HG03520 (cell line): ENCODE results near the gene HS1BP3.

ENCODE experiments used
- ATAC-seq: cut with Tn5 transposase; IDR thresholded peaks from one replicate; pipeline ENCODE4 v1.9.1; 2021; ENCODE audit warnings: mild to moderate bottlenecking, moderate library complexity; ENCODE audit not compliant: unreplicated experiment

The HS1BP3 gene

DNA sequence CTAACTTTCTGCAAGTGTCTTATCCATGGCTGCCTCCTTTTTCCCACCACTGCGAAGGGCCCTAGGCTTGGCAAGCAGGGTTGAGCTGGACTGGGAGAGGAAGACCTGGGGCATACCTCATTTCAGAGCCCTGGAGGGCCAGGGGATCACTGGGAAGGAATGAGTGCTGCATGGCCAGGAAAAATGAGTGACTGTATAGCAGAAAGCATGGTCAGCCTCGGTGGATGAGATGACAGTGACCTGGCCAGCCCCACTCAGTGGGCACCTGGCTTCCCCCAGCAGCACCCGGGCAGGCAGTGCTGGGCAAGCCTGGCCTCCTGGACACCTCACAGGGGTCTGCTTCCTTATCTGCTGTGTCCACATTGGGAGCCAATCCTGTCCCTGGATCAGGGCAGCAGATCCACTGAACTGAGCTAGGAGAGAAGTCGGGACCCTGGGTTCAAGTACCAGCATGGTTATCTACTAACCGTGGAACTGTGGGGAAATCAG lies 76.4 kb downstream of the HS1BP3 start:
- no peak for ATAC-seq

DNA sequence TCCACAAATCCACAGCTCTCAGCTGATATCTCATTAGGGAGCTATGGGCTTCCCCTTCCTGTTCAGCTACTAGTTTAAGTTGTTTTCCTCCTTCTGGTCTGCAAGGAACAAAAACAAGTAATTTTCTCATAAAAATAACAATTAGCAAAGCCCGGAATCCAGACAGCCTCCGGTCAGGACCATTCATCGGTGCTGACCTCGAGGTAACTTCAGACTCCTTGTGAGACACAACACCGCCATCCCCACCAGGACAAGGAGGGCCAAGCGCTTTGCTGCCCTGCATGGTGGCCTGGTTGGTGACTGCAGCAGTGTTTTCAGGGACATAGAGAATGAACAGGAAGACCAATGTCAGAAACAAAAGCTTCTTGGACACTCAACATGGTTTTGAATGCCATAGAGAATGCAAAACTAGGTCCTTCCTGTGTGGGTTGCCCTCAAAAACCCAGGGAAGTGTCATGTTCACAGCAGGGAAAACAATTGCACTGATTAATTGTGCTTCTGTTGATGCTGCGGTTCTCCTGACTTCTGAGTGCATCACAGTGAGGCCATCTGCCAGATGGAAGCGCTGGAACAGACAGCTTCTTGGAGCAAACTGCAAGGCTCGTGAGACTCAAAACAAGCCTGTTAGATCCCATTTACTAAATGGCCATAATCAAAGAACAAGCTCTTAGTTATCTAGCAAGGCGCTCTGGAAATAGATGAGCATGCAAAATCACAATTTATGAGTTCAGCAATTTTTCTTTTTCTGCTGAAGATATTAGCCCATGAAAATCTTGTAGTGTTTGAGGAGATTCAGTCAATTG lies 77.1 kb downstream of the HS1BP3 start:
- ATAC-seq, result no peak

DNA sequence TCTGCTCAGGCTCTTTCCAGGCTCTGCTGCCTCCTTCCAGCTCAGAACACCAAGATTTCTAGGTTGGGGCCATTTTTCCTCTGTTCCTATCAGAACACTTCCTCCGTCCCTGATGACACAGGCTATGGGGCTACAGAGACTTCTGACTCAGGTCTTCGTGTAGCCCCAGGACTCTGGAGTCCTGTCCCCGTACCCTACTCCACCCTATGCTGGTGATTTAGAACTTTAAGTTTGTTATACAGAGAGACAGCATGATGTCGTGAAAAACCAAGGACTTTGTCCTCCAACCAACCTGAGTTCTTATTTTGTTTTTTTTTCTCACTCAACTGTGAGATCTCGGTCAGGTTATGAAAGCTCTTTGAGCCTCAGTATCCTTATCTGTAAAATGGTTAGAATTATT lies 78.7 kb downstream of the HS1BP3 start:
- no peak for ATAC-seq

DNA sequence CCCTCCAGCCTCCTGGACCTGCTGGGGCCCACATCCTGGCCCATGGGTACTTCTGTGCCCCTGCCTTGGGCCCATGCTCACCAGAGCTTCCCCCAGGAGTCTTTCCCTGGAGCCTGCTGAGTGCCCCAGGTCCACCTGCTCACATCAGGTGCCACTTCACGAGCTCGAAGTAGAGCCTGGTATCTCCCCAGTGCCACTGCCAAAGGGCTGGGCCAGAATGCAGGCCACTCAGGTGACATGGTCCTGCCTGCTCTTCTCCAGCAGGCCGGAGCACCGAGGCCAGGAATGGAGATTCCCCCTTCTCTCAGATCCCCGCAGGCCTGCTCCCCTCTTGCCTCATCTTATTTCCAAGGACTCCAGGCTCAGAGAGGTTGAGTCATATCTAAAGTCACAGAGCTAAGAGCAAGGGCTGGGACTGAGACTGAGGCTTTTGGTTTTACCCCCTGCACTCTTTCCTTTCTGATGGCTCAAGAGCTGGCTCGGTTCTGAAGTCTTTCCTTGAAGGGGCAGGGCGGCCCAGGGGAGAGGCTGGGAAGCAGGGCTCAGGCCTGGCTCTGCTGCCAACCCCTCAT lies 79.2 kb downstream of the HS1BP3 start:
- no peak for ATAC-seq

DNA sequence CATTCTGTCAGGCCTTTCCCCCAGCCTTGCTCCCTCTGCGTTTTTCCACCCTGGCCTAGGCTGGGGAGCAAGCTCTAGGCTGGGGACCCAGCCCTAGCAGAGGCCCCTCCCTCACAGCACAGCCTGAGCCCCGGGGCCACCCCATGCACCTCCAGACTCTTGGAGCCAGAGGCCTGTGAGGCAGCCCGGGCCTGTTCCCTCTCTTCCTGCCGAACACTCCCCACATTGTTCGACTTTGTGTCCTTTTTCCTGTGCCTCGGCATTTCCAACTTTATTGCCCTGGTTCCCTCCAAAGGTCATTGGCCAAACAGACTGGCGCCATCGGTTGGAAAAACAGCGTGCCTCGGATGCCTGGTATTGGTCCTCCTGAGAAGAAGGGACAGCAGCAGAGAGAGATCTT lies 79.7 kb downstream of the HS1BP3 start:
- ATAC-seq, result no peak

- ATAC-seq, result no peak
These were observed 80.6 kb downstream of the HS1BP3 start for GRCh38 chr2:20570249-20570648.

GRCh38 chr2:20569464-20570223 lies 81.3 kb downstream of the HS1BP3 start:
- no peak for ATAC-seq

GRCh38 chr2:20568501-20569463 lies 82.1 kb downstream of the HS1BP3 start:
- no peak for ATAC-seq

DNA sequence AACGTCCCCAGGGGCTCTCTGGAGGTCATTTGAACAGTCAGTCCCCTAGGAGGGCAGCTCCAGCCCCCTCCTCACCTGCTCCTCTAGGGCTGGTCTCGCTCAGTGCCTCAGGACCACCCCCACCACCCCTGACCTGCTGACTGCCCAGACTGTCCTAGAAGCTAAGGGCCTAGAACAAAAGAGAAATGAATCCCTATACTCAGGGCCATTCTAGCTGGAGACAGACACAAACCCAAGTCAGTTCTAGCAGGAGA lies 83.0 kb downstream of the HS1BP3 start:
- no peak for ATAC-seq
